Mesendoderm (in vitro differentiated cells): Measurements from ENCODE around the gene ERCC1.

Experiments
- DNase-seq: peaks from one replicate; pipeline ENCODE4 v3.0.0; 2013
- H2AK5ac ChIP-seq: 2 replicates; pipeline ENCODE4 v1.6.1; 2013; ENCODE audit warnings: low read length, inconsistent platforms
- H2BK120ac ChIP-seq: 2 replicates; pipeline ENCODE4 v1.6.1; 2013; ENCODE audit warnings: low read depth, mild to moderate bottlenecking, low read length, moderate library complexity, mixed read lengths
- H2BK15ac ChIP-seq: replicated peaks from 2 replicates; pipeline ENCODE4 v1.6.1; 2013; ENCODE audit warnings: low read depth, mild to moderate bottlenecking, moderate library complexity
- H2BK5ac ChIP-seq: 2 replicates; pipeline ENCODE4 v1.6.1; 2013; ENCODE audit warnings: low read length, inconsistent platforms
- H3K18ac ChIP-seq: 2 replicates; pipeline ENCODE4 v1.6.1; 2013; ENCODE audit warnings: mild to moderate bottlenecking, low read length, mixed read lengths
- H3K23ac ChIP-seq: one replicate; pipeline ENCODE4 v1.6.1; 2013; ENCODE audit warnings: low read length
- H3K27ac ChIP-seq: 2 replicates; pipeline ENCODE4 v1.5.1; 2013; ENCODE audit warnings: low read depth, mild to moderate bottlenecking, inconsistent platforms, low read length, moderate library complexity
- H3K27me3 ChIP-seq: 2 replicates; pipeline ENCODE4 v1.6.1; 2013; ENCODE audit warnings: low read length, control low read depth, mild to moderate bottlenecking, inconsistent platforms; ENCODE audit not compliant: insufficient read depth, poor library complexity
- H3K36me3 ChIP-seq: 2 replicates; pipeline ENCODE4 v1.6.1; 2013; ENCODE audit warnings: low read length, inconsistent platforms; ENCODE audit not compliant: control insufficient read depth, insufficient read depth
- H3K4ac ChIP-seq: one replicate; pipeline ENCODE4 v1.6.1; 2013; ENCODE audit warnings: low read depth, mild to moderate bottlenecking, low read length, moderate library complexity
- H3K4me1 ChIP-seq: 2 replicates; pipeline ENCODE4 v1.6.1; 2013; ENCODE audit warnings: low read depth, low read length, inconsistent platforms; ENCODE audit not compliant: control insufficient read depth
- H3K4me2 ChIP-seq: 2 replicates; pipeline ENCODE4 v1.6.1; 2013; ENCODE audit warnings: low read length
- H3K4me3 ChIP-seq: 2 replicates; pipeline ENCODE4 v1.5.1; 2013; ENCODE audit warnings: mild to moderate bottlenecking, low read length
- H3K56ac ChIP-seq: one replicate; pipeline ENCODE4 v1.6.1; 2013; ENCODE audit warnings: low read length
- H3K79me1 ChIP-seq: 2 replicates; pipeline ENCODE4 v1.6.1; 2013; ENCODE audit warnings: low read length, inconsistent platforms
- H3K79me2 ChIP-seq: 2 replicates; pipeline ENCODE4 v1.6.1; 2013; ENCODE audit warnings: mild to moderate bottlenecking, low read length; ENCODE audit not compliant: control insufficient read depth, insufficient read depth
- H3K9ac ChIP-seq: 2 replicates; pipeline ENCODE4 v1.6.1; 2013; ENCODE audit warnings: low read length, inconsistent platforms
- H4K5ac ChIP-seq: one replicate; pipeline ENCODE4 v1.6.1; 2013; ENCODE audit warnings: low read length
- H4K8ac ChIP-seq: one replicate; pipeline ENCODE4 v1.6.1; 2013; ENCODE audit warnings: low read depth, mild to moderate bottlenecking, control low read depth, low read length, moderate library complexity
- WGBS: extraction: QIAGEN DNeasy Blood & Tissue Kit; methylation state at CpG from one replicate; pipeline ENCODE4 v1.1.7; 2013; ENCODE audit warnings: low lambda C conversion rate, missing lambda C conversion rate; ENCODE audit not compliant: insufficient coverage; ENCODE audit errors: extremely low coverage; 5-methylcytosine and 5-hydroxymethylcytosine counted together

Gene ERCC1

GRCh38 chr19:45445139-45445538 lies 21.4 kb upstream of the ERCC1 start:
- Histone ChIP-seq H3K4me3 (no peak overlapping the region), H3K27me3 (no peaks in the 10 kb centered on the region), H4K5ac (no peak overlapping the region), H2BK120ac (no peak overlapping the region), H3K56ac (peak overlapping the region; percentile 90), H2BK5ac (no peak overlapping the region), H3K79me1 (no peaks in the 10 kb centered on the region), H3K79me2 (no peaks in the 10 kb centered on the region), H3K4me1 (peaks cover 5% of the 10 kb centered on the region), H3K27ac (no peak overlapping the region), H4K8ac (no peak overlapping the region), H3K4ac (no peak overlapping the region), H2BK15ac (no peak overlapping the region), H3K4me2 (no peak overlapping the region), H3K18ac (no peak overlapping the region), H3K9ac (no peak overlapping the region), H2AK5ac (no peak overlapping the region), H3K23ac (no peak overlapping the region), H3K36me3 (no peaks in the 10 kb centered on the region)
- no peak for DNase-seq
- no CpG with 5 or more reads among the region's 4 CpGs for WGBS

DNA sequence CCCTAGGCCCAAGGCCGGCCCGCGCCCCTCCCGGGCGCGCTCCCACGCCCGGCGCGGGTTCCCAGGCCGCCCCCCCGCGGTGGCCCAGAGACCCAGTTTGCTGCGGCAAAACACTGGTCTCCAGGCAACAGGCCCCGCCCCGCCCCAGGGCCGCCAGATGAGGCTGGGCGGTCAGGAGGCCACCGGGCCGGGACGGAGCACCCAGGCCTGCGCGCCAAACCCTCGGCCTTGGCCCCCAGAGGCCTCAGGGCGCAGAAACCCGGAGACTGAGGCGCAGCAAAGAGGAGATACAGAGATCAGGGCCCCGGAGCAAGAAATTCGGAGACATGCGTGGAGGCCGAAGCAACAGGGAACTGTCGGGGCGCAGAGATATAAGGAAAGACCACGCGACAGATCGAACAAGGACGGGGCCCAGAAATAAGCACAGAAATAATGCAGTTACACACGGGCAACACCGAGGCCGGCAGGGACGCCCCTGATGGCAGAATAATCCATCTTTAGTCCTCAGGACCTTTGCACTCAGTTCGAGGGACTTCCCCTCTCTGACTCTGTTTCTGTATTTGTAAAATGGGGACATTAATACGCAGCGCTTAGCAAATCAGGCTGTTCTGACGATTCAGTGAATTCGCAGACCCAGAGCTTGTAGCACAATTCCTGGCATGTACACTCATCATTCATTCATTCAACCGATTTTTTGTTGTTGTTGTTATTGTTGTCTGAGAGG lies 20.8 kb upstream of the ERCC1 start:
- no CpG with 5 or more reads among the region's 47 CpGs for WGBS
- Histone ChIP-seq H2BK120ac (no peak overlapping the region), H3K4ac (no peak overlapping the region)

GRCh38 chr19:45443462-45444317 lies 20.0 kb upstream of the ERCC1 start:
- no peaks in the 10 kb centered on the region for H3K36me3 ChIP-seq
- peak overlapping the region; percentile 62 for H3K4me3 ChIP-seq
- peaks cover 5% of the 10 kb centered on the region for H3K4me1 ChIP-seq
- H2BK5ac ChIP-seq: peak overlapping the region; percentile 43
- peak overlapping the region; percentile 84 for H3K9ac ChIP-seq
- WGBS: no CpG with 5 or more reads among the region's 49 CpGs
- no peaks in the 10 kb centered on the region for H3K27me3 ChIP-seq
- H4K8ac ChIP-seq: no peak overlapping the region
- no peak overlapping the region for H3K4ac ChIP-seq
- H3K18ac ChIP-seq: peak overlapping the region; percentile 75
- no peak overlapping the region for H2BK15ac ChIP-seq
- H3K23ac ChIP-seq: peak overlapping the region; percentile 29
- peak overlapping the region; percentile 85 for H3K4me2 ChIP-seq
- no peaks in the 10 kb centered on the region for H3K79me2 ChIP-seq
- H2BK120ac ChIP-seq: no peak overlapping the region
- no peaks in the 10 kb centered on the region for H3K79me1 ChIP-seq
- peak overlapping the region; percentile 94 for H3K56ac ChIP-seq
- no peak overlapping the region for H2AK5ac ChIP-seq
- no peak overlapping the region for H4K5ac ChIP-seq
- DNase-seq: peak; percentile 97
- H3K27ac ChIP-seq: peak overlapping the region; percentile 74

More for the DNA sequence above, 20.8 kb upstream of the ERCC1 start:
- H3K36me3 ChIP-seq: no peaks in the 10 kb centered on the region
- peak overlapping the region; percentile 78 for H3K18ac ChIP-seq
- peaks cover 5% of the 10 kb centered on the region for H3K4me1 ChIP-seq
- no peak overlapping the region for H2BK15ac ChIP-seq
- H3K4me2 ChIP-seq: peak overlapping the region; percentile 30
- no peak overlapping the region for H3K23ac ChIP-seq
- H3K56ac ChIP-seq: peak overlapping the region; percentile 90
- no peaks in the 10 kb centered on the region for H3K79me2 ChIP-seq
- H3K9ac ChIP-seq: peak overlapping the region; percentile 62
- peak; percentile 94 for DNase-seq
- H2AK5ac ChIP-seq: no peak overlapping the region
- H3K27ac ChIP-seq: peak overlapping the region; percentile 68
- no peaks in the 10 kb centered on the region for H3K79me1 ChIP-seq
- H2BK5ac ChIP-seq: no peak overlapping the region
- no peak overlapping the region for H4K8ac ChIP-seq
- H3K27me3 ChIP-seq: no peaks in the 10 kb centered on the region
- peak overlapping the region; percentile 81 for H4K5ac ChIP-seq
- H3K4me3 ChIP-seq: no peak overlapping the region

DNA sequence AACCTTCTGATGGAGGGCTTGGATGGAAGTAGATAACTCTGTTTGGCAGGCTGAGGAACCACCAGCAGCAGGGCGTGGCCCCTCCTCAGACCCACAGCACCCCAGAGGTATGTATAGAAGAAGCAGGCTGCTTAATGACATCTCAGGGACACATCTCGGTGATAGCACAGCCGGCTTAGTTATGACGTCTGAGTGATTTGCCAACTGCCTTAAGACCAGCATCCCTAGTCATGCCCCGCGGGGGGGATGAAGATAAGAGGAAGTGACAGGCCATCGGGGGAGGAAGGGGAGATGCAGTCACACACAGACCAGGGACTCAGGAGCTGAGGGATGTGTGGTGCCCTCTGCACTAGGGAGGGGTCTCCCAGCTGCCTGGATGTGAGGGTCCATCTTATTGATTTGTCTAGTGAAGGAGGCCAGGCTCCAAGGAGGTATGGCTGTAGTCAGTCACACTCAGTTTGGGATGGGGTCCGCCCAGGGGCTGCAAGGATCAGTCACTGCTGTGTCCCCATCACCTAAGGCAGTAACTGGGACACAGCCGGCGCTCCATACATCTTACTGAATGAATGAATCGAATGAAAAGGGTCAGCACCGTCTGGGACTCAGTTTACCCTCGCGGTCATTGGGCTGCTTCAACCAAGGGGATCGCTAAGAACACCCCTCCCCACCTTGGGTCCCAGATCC lies 19.2 kb upstream of the ERCC1 start:
- Histone ChIP-seq H3K36me3 (no peaks in the 10 kb centered on the region), H3K4me2 (peak overlapping the region; percentile 54), H3K27me3 (no peaks in the 10 kb centered on the region), H3K4me3 (peak overlapping the region; percentile 10), H2AK5ac (no peak overlapping the region), H3K79me2 (no peaks in the 10 kb centered on the region), H3K56ac (peak overlapping the region; percentile 26), H3K4ac (no peak overlapping the region), H2BK15ac (no peak overlapping the region), H4K8ac (no peak overlapping the region), H3K4me1 (peaks cover 5% of the 10 kb centered on the region), H2BK120ac (no peak overlapping the region), H4K5ac (no peak overlapping the region), H3K79me1 (no peaks in the 10 kb centered on the region), H3K18ac (no peak overlapping the region), H3K23ac (no peak overlapping the region), H2BK5ac (no peak overlapping the region), H3K27ac (no peak overlapping the region), H3K9ac (peak overlapping the region; percentile 52)
- DNase-seq: peak; percentile 97
- no CpG with 5 or more reads among the region's 15 CpGs for WGBS

DNA sequence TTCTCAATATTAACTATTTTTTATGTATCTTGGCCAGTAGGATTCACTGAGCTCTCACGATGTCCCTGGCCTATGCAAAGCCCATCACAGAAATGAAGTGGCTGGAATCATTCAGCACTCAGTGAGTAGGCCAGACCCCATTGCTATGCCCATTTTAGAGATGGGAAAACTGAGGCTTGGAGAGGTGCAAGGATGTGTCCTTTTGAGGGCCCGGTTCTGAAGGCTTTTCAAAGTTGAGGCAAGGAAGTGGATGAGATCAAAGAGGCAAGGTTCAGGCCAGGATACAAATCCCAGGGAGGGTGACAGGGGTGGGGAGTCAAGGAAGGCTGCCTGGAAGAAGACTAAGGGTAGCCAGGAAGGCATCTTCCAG lies 18.7 kb upstream of the ERCC1 start:
- no peak overlapping the region for H4K5ac ChIP-seq
- H3K4me3 ChIP-seq: no peak overlapping the region
- H3K23ac ChIP-seq: no peak overlapping the region
- H3K79me2 ChIP-seq: no peaks in the 10 kb centered on the region
- H2AK5ac ChIP-seq: no peak overlapping the region
- DNase-seq: no peak
- no peak overlapping the region for H3K18ac ChIP-seq
- no peak overlapping the region for H2BK15ac ChIP-seq
- H3K4me2 ChIP-seq: no peak overlapping the region
- H3K4ac ChIP-seq: no peak overlapping the region
- H3K27me3 ChIP-seq: no peaks in the 10 kb centered on the region
- no peak overlapping the region for H3K9ac ChIP-seq
- no CpG with 5 or more reads among the region's 2 CpGs for WGBS
- no peak overlapping the region for H3K27ac ChIP-seq
- no peak overlapping the region for H3K56ac ChIP-seq
- no peak overlapping the region for H2BK5ac ChIP-seq
- H4K8ac ChIP-seq: no peak overlapping the region
- H2BK120ac ChIP-seq: no peak overlapping the region
- no peaks in the 10 kb centered on the region for H3K36me3 ChIP-seq
- H3K4me1 ChIP-seq: peaks cover 5% of the 10 kb centered on the region
- H3K79me1 ChIP-seq: no peaks in the 10 kb centered on the region
